Lower lobe of right lung (tissue), 2 donors: ENCODE measurements around the gene SPCS3. TPM values are rescaled to one million over a fixed set of nuclear protein-coding genes. Genes with fewer than 3 reads are reported as not detected.

Source experiments
- ATAC-seq, 2 donors: fragments of 200-7000 bp; cut with Tn5 transposase; one replicate each; pipeline ENCODE4 v1.9.1; 2020 to 2022; ENCODE audit warnings: mild to moderate bottlenecking in 2 of 2, moderate library complexity in 2 of 2
- DNase-seq: peaks from one replicate; pipeline ENCODE4 v3.0.0-alpha.2; 2020
- H3K27ac ChIP-seq: fragments of 200-600 bp; one replicate; pipeline ENCODE4 v1.8.0; 2022
- H3K27me3 ChIP-seq: fragments of 200-600 bp; one replicate; pipeline ENCODE4 v1.8.0; 2022; ENCODE audit warnings: low read depth
- H3K36me3 ChIP-seq: fragments of 200-600 bp; one replicate; pipeline ENCODE4 v1.8.0; 2022; ENCODE audit warnings: mild to moderate bottlenecking
- H3K4me1 ChIP-seq: fragments of 200-600 bp; one replicate; pipeline ENCODE4 v1.8.0; 2022
- H3K4me3 ChIP-seq: fragments of 200-600 bp; one replicate; pipeline ENCODE4 v1.8.0; 2022; ENCODE audit warnings: mild to moderate bottlenecking
- H3K9me3 ChIP-seq: fragments of 200-600 bp; one replicate; pipeline ENCODE4 v1.8.0; 2022
- intact Hi-C: fragments of 100-400 bp; cut with DNase I; formaldehyde crosslinking; loops from one replicate; pipeline ENCODE4 v1.11.0; 2022
- total RNA-seq: library from RNA; stranded (reverse); fragmentation: NEBNext Ultra II Directional; extraction: Animal tissue kit (Norgen Biotek cat#: 25700); gene quantifications from one replicate; pipeline ENCODE4 v1.2.1, GENCODE V29; 2021
- TF ChIP-seq, protein P1 (sequence below): fragments of 200-600 bp; IDR thresholded peaks from one replicate; pipeline ENCODE4 v1.8.0; 2022; ENCODE audit warnings: antibody characterized with exemption, mild to moderate bottlenecking
- donor health status: DM: no; HTN: yes; CAD: no; lungs with severe emphysema.

The SPCS3 gene
- total RNA-seq, 1 donor from 2014 or later = 129 TPM

DNA sequence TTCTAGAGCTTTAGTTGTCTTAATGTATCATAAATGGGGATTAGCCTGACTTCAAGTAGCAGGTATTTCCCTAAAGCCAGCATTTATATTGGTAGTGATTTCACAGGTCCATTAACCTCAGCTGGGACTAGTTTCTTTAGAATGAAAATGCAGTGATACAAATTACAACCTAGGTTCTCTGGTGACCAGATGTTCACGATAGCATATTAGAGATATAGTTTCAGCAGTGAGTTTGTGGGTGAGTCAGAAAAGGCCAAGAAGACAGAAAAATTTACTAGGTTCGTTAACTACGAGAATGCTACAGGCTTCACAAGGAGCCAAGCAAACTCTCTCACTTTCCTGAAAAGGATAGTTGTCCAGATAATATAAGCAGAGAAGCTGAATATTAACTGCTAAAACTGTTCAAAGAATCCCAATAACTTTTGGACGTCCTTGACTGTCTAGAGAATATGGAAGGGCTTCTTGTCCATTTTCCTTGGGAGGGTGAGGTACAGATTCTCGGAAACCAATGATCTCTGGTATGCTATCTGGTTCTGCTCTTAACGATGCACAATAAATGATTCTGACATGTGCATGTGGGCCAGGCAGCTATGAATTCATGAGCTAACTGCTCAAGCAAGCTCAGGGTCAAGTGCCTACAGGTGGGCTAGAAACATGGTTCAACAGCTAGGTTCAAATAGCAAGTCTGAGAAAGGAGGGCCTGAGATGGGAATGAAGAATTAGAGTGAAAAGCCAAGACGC is 6.0 kb upstream of the SPCS3 start:
- ATAC-seq = no peak
- intact Hi-C loops = no loop called here
- no peaks in the 10 kb centered on the region for H3K9me3 ChIP-seq

DNA sequence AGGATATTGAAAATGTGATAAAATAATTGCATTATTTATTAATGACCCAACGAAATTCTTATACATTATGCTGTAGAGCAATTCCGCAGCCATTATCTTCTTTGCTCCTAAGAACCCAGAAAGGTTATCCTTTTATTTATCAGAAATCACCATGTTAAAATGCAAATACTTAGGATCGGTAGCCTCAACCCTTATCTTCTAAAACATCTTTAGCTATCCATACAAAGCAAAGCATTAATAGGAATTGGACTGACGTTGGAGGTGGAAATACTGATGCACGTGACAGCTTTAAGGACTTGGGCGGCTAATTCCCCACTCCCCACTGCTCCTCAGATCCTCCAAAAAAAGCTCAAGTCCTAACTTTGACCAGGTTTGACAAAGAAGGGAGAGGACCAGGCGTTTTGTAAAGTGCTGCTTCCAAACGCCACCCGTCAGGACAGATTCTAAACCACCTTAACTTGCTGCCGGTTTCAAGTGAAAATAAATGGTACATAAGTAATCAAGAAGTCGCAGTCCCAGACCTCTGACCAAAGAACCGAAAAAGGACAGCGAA is 539 bp upstream of the SPCS3 start:
- peaks cover 39% of the 10 kb centered on the region for H3K4me1 ChIP-seq
- ATAC-seq = peak; percentile 1 to 21
- H3K27me3 ChIP-seq = no peaks in the 10 kb centered on the region
- no peaks in the 10 kb centered on the region for H3K9me3 ChIP-seq
- no peak for DNase-seq
- peak overlapping the region; percentile 99 for H3K27ac ChIP-seq
- no peaks in the 10 kb centered on the region for H3K36me3 ChIP-seq
- peak overlapping the region; percentile 80 for H3K4me3 ChIP-seq
- intact Hi-C loops = no loop called here
- TF ChIP-seq, protein P1, sequence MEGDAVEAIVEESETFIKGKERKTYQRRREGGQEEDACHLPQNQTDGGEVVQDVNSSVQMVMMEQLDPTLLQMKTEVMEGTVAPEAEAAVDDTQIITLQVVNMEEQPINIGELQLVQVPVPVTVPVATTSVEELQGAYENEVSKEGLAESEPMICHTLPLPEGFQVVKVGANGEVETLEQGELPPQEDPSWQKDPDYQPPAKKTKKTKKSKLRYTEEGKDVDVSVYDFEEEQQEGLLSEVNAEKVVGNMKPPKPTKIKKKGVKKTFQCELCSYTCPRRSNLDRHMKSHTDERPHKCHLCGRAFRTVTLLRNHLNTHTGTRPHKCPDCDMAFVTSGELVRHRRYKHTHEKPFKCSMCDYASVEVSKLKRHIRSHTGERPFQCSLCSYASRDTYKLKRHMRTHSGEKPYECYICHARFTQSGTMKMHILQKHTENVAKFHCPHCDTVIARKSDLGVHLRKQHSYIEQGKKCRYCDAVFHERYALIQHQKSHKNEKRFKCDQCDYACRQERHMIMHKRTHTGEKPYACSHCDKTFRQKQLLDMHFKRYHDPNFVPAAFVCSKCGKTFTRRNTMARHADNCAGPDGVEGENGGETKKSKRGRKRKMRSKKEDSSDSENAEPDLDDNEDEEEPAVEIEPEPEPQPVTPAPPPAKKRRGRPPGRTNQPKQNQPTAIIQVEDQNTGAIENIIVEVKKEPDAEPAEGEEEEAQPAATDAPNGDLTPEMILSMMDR = no peak

More for the DNA sequence above, 6.0 kb upstream of the SPCS3 start:
- Histone ChIP-seq H3K4me3 (no peak overlapping the region), H3K36me3 (no peaks in the 10 kb centered on the region), H3K27ac (no peak overlapping the region), H3K27me3 (no peaks in the 10 kb centered on the region), H3K4me1 (peaks cover 3% of the 10 kb centered on the region)
- TF ChIP-seq, protein P1 = no peak
- no peak for DNase-seq

DNA sequence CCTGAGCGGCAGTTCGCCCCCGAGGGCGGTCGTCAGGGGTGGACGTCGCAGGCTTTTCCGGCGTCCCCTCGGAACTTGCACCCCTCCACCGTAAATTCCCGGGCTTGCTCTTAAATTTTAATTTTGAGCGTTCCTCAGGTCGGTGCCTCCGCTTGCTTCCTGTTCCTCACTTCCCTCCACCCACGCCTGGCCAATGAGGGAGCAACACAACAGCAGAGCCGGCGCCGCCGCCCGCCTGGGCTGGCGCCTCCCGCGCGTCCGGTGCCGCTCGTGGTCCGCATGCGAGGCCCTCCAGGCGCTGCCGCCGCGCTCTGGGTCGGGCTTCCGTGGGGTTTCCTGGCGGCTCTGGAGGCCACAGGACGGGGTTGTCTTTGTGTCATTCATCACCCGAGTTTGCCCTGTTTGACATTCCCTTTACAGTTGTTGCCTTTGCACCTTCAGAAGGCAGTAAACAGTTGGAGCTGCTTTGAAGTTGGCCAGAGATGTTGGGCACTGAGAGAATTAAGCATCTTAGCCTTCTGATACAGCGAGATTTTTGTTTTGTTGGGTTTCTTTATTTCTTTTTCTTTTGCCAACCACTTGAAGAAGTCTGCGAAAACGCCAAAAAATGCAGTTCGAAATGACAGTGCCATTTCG is 692 bp downstream of the SPCS3 start:
- peak; percentile 95 for ATAC-seq
- Histone ChIP-seq H3K9me3 (no peaks in the 10 kb centered on the region), H3K27me3 (no peaks in the 10 kb centered on the region), H3K4me3 (peak overlapping the region; percentile 80), H3K36me3 (no peaks in the 10 kb centered on the region), H3K27ac (peak overlapping the region; percentile 99), H3K4me1 (peaks cover 49% of the 10 kb centered on the region)
- TF ChIP-seq, protein P1 = no peak
- intact Hi-C loops = no loop called here
- DNase-seq = peak; percentile 95

DNA sequence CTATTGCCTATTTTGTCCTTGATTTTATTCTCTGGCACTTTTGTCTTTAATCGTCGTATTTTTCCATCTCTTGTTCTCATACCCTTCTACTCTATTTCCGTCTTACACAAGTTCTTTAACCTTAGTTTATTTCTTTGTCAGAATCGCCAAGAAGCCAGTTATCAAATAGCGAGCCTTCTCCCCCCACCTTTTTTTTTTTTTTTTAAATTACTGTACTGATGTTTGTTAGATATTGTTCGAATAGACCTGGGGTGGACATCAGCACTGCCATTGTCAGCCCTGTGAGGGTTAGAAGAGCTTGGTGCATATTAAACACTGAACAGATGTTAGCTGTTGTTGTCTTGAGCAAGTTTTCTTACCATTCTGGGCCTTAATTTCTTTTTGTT is 1.2 kb downstream of the SPCS3 start:
- DNase-seq = no peak

DNA sequence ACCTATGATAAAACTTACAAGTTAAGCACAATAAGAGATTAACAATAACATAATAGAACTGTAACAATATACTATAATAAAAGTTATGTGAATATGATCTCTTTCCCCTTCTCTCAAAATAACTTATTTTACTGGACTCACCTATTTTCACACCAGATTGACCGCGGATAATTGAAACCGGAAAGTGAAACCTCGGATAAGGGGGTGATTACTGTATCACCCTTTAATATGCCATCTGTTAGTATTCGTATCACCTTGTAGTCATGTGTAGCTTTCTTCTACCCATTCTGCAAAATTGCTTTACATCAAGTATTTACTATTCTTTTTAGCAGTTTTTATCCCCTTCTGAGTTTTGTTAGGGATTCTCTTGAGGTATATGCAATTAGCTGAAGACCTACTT is 1.8 kb downstream of the SPCS3 start:
- Histone ChIP-seq H3K4me3 (peak overlapping the region; percentile 80), H3K4me1 (peaks cover 49% of the 10 kb centered on the region)
- intact Hi-C loops = no loop called here

More for the DNA sequence above, 1.2 kb downstream of the SPCS3 start:
- H3K9me3 ChIP-seq = no peaks in the 10 kb centered on the region
- no peak for ATAC-seq
- intact Hi-C loops = no loop called here
- peak overlapping the region; percentile 80 for H3K4me3 ChIP-seq
- H3K27ac ChIP-seq = peak overlapping the region; percentile 99
- peaks cover 49% of the 10 kb centered on the region for H3K4me1 ChIP-seq
- no peaks in the 10 kb centered on the region for H3K27me3 ChIP-seq
- H3K36me3 ChIP-seq = no peaks in the 10 kb centered on the region
- TF ChIP-seq, protein P1 = no peak

More for the DNA sequence above, 1.8 kb downstream of the SPCS3 start:
- Histone ChIP-seq H3K36me3 (no peaks in the 10 kb centered on the region), H3K27ac (peak overlapping the region; percentile 99), H3K9me3 (no peaks in the 10 kb centered on the region), H3K27me3 (no peaks in the 10 kb centered on the region)
- TF ChIP-seq, protein P1 = no peak
- ATAC-seq (no peak), DNase-seq (no peak)
